Measurements from ENCODE around the gene ZNF775. TPM values are rescaled to one million over a fixed set of nuclear protein-coding genes. Genes with fewer than 3 reads are reported as not detected.
A peak's percentile ranks its signal among the peaks of the same experiment; 100 is the strongest.

ZNF775 gene
- total and polyA plus RNA-seq, 2 of the 13 experiments (the other 11 are each of a cell fraction or from before 2014, with no cell fraction given), result 3.1 to 3.2 TPM

- TF ChIP-seq TFAP4 (IDR thresholded peaks at IDR 0.05; ENCODE audit: borderline replicate concordance, low read depth), result peak; percentile 79; the same call in 1 of the 2 replicates
- no peak for TF ChIP-seq CCAR2 (optimal IDR thresholded peaks at IDR 0.05; ENCODE audit: low read depth, low read length)
- TF ChIP-seq ATF5 (CRISPR knock-in tag; IDR thresholded peaks at IDR 0.05; ENCODE audit: low read depth), result no peak
- peak; percentile 70; the same call in 1 of the 2 replicates for TF ChIP-seq KDM5B (CRISPR knock-in tag; IDR thresholded peaks at IDR 0.05; ENCODE audit: borderline replicate concordance)
- TF ChIP-seq ZNF383 (CRISPR knock-in tag; IDR thresholded peaks at IDR 0.05; ENCODE audit: borderline replicate concordance), result no peak
- no peak for TF ChIP-seq SNRNP70 (IDR thresholded peaks at IDR 0.05; ENCODE audit: low read depth, low read length)
- no peak for TF ChIP-seq TRIM22 (IDR thresholded peaks at IDR 0.05)
- no peak for TF ChIP-seq U2AF2 (IDR thresholded peaks at IDR 0.05; ENCODE audit: low read depth, low read length)
- peak in 1 of 2 experiments; percentile 35; a peak in 1 of 4 replicates for TF ChIP-seq POLR2A (IDR thresholded peaks at IDR 0.05; ENCODE audit: insufficient read depth in 1 of 2, low read depth in 2 of 2, low read length in 2 of 2)
- TF ChIP-seq ZSCAN29 (CRISPR knock-in tag; conservative IDR thresholded peaks at IDR 0.05), result no peak
- no peak for TF ChIP-seq SNAPC4 (CRISPR knock-in tag; IDR thresholded peaks at IDR 0.05)
- TF ChIP-seq ZNF589 (CRISPR knock-in tag; conservative IDR thresholded peaks at IDR 0.05), result no peak
- TF ChIP-seq ZBTB8A (CRISPR knock-in tag; IDR thresholded peaks at IDR 0.05; ENCODE audit: borderline replicate concordance, low read depth), result no peak
- TF ChIP-seq SIX4 (CRISPR knock-in tag; IDR thresholded peaks at IDR 0.05), result peak; percentile 41; the same call in 1 of the 2 replicates
- no peak for TF ChIP-seq ZNF672 (CRISPR knock-in tag; IDR thresholded peaks at IDR 0.05)
- TF ChIP-seq ZNF501 (CRISPR knock-in tag; IDR thresholded peaks at IDR 0.05), result peak; percentile 94
- TF ChIP-seq ZNF678 (CRISPR knock-in tag; IDR thresholded peaks at IDR 0.05), result no peak
- TF ChIP-seq STAG1 (CRISPR knock-in tag; IDR thresholded peaks at IDR 0.05), result peak; percentile 100
- no peak for TF ChIP-seq SNAPC5 (CRISPR knock-in tag; IDR thresholded peaks at IDR 0.05; ENCODE audit: borderline replicate concordance)
- TF ChIP-seq ZSCAN30 (CRISPR knock-in tag; IDR thresholded peaks at IDR 0.05), result peak; percentile 82; the same call in 1 of the 2 replicates
- TF ChIP-seq HIVEP1 (CRISPR knock-in tag; IDR thresholded peaks at IDR 0.05), result peak; percentile 80
Observed at GRCh38 chr7:150388709-150389531, 9.8 kb downstream of the ZNF775 start (continued).
